ENCODE data around the gene VAMP4. TPM values are rescaled to one million over a fixed set of nuclear protein-coding genes. Genes with fewer than 3 reads are reported as not detected.

Gene VAMP4
- total RNA-seq, 1 experiment from 2014 or later: 4.2 TPM

GRCh38 chr1:171784784-171785183 is 42.9 kb upstream of the VAMP4 start:
- H3K27me3 ChIP-seq (ENCODE audit: insufficient read depth, low read length): no peaks in the 10 kb centered on the region
- no peak overlapping the region for H4K8ac ChIP-seq (replicated peaks; ENCODE audit: insufficient read length, low read depth, low read length)
- no peak overlapping the region for H3K18ac ChIP-seq (ENCODE audit: insufficient read length, low read depth, low read length)
- H2BK12ac ChIP-seq (ENCODE audit: insufficient read length, low read depth, low read length): no peak overlapping the region
- no peak overlapping the region for H2AFZ ChIP-seq (ENCODE audit: low read length)
- peaks cover 23% of the 10 kb centered on the region for H3K79me2 ChIP-seq (ENCODE audit: insufficient read depth, low read length)
- Mint-ChIP-seq H3K27me3 (ENCODE audit: low read depth) (no peaks in the 10 kb centered on the region), H3K36me3 (ENCODE audit: insufficient read depth in 1 of 3, low read depth in 3 of 3) (peaks cover 34 to 70% (median 70%) of the 10 kb centered on the region in 3 experiments; a peak in 6 of 7 replicates), H3K9me3 (peaks cover 0 to 2% of the 10 kb centered on the region in 2 experiments; a peak in 2 of 5 replicates), H3K27ac (no peak overlapping the region), H3K4me3 (no peak overlapping the region; a peak in 1 of 5 replicates), H3K4me1 (peaks cover 13 to 18% of the 10 kb centered on the region in 2 experiments)
- no peak for DNase-seq
- no peak overlapping the region for H2BK20ac ChIP-seq (ENCODE audit: low read depth, low read length, poor library complexity, severe bottlenecking)
- no peak overlapping the region for H2AK5ac ChIP-seq (ENCODE audit: insufficient read length, low read length)
- no peak for TF ChIP-seq CTCF (conservative IDR thresholded peaks at IDR 0.05)
- H2BK15ac ChIP-seq (ENCODE audit: low read depth, low read length): no peak overlapping the region
- no peak overlapping the region for H3K4ac ChIP-seq (ENCODE audit: low read depth, low read length)
- no peak overlapping the region for H3K56ac ChIP-seq (ENCODE audit: insufficient read length, low read depth, low read length)
- H3K79me1 ChIP-seq (ENCODE audit: insufficient read depth, low read depth, low read length, poor library complexity, severe bottlenecking): peaks cover 5% of the 10 kb centered on the region
- no peak overlapping the region for H4K91ac ChIP-seq (ENCODE audit: insufficient read length, low read depth, low read length)
- H2BK5ac ChIP-seq (ENCODE audit: insufficient read length, low read length): no peak overlapping the region
- no peak overlapping the region for H3K23ac ChIP-seq (ENCODE audit: insufficient read length, low read depth, low read length)
- no peak overlapping the region for H3K14ac ChIP-seq (ENCODE audit: insufficient read depth, low read length)
- H2BK120ac ChIP-seq (ENCODE audit: low read depth, low read length, poor library complexity, severe bottlenecking): no peak overlapping the region
- H3K9ac ChIP-seq (ENCODE audit: extremely low read depth, insufficient read length, low read length): no peak overlapping the region
- no peak overlapping the region for H4K5ac ChIP-seq (ENCODE audit: insufficient read length, low read depth, low read length)
- no peak overlapping the region for H3K4me2 ChIP-seq (ENCODE audit: insufficient read depth, insufficient read length, low read length)
- H4K20me1 ChIP-seq (ENCODE audit: control insufficient read depth, insufficient read depth, insufficient read length): no peaks in the 10 kb centered on the region
- no peaks in the 10 kb centered on the region for H3K9me3 ChIP-seq (ENCODE audit: control insufficient read depth, low read depth, low read length)
- no peak overlapping the region for H3K27ac ChIP-seq (ENCODE audit: insufficient read length, low read depth, low read length)
- no peak overlapping the region for H3T11ph ChIP-seq (ENCODE audit: low read length)
- no peaks in the 10 kb centered on the region for H3K4me1 ChIP-seq (ENCODE audit: insufficient read depth, low read length)
- peaks cover 3% of the 10 kb centered on the region for H3K23me2 ChIP-seq (ENCODE audit: insufficient read length, low read depth, low read length, poor library complexity, severe bottlenecking)
